Ovary (tissue), 3 donors: ENCODE results near the gene TERT.

Experiments used
- EP300 ChIP-seq: sonication (generic); formaldehyde crosslinking; IDR thresholded peaks from one replicate; pipeline ENCODE4 v1.6.1; 2017; ENCODE audit warnings: antibody characterized with exemption
- POLR2A ChIP-seq: fragments of 450-650 bp; IDR thresholded peaks from one replicate; pipeline ENCODE4 v1.6.1; 2017; ENCODE audit warnings: antibody characterized with exemption, mild to moderate bottlenecking, moderate library complexity
- TF ChIP-seq, protein P1 (sequence below), 3 donors: fragments of 450-650 bp in 2 of 3; fragments of 200-600 bp in 1 of 3; IDR thresholded peaks; one replicate each; pipeline versions ENCODE4 v1.5.1 to v1.8.0; 2016 to 2022; ENCODE audit warnings: antibody characterized with exemption in 3 of 3, mild to moderate bottlenecking in 1 of 3
- donor health status: DM: no; HTN: no; CAD: no.

DNA sequence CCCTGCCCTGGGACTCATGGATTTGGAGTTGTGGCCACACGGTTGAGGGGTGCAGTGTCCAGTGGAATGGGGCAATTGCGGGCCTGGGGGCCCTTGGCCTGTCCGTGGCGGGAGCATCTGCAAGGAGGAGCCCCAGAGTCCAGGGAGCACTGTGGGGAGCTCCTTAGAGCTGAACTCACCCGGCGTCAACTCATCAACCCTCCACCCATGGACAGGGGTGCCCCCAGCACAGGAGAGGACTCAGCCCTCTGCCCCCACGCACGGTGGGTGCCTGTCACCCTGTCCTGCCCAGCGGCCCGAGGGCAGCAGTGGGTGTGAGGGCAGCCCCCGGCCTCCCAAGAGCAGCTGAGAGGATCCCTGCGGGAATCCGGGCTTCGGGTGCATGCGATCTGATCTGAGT lies 70.2 kb downstream of the TERT start:
- TF ChIP-seq, protein P1, sequence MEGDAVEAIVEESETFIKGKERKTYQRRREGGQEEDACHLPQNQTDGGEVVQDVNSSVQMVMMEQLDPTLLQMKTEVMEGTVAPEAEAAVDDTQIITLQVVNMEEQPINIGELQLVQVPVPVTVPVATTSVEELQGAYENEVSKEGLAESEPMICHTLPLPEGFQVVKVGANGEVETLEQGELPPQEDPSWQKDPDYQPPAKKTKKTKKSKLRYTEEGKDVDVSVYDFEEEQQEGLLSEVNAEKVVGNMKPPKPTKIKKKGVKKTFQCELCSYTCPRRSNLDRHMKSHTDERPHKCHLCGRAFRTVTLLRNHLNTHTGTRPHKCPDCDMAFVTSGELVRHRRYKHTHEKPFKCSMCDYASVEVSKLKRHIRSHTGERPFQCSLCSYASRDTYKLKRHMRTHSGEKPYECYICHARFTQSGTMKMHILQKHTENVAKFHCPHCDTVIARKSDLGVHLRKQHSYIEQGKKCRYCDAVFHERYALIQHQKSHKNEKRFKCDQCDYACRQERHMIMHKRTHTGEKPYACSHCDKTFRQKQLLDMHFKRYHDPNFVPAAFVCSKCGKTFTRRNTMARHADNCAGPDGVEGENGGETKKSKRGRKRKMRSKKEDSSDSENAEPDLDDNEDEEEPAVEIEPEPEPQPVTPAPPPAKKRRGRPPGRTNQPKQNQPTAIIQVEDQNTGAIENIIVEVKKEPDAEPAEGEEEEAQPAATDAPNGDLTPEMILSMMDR (IDR thresholded peaks at IDR 0.05) = no peak
- no peak for TF ChIP-seq EP300
- TF ChIP-seq POLR2A = no peak
